RWPE1 (cell line): ENCODE data around the gene ST7.

Experiments
- CTCF ChIA-PET: fragments of 350-600 bp; sonication (Branson Sonifier 250); formaldehyde crosslinking; extraction: SDS; loops from one replicate; lab custom pipeline; 2021; lab: Yijun Ruan, JAX
- POLR2A ChIA-PET: fragments of 400-600 bp; formaldehyde crosslinking; extraction: SDS; loops from one replicate; lab custom pipeline; 2020; ENCODE audit warnings: antibody characterized with exemption; ENCODE audit not compliant: low non-redundant PET; lab: Yijun Ruan, JAX
- DNase-seq: peaks from one replicate; pipeline ENCODE4 v3.0.0; 2012; ENCODE audit warnings: low spot score
- H3K27ac ChIP-seq: fragments of 450-650 bp; 2 replicates; pipeline ENCODE4 v1.5.1; 2017
- TF ChIP-seq, protein P1 (sequence below): fragments of 450-650 bp; conservative IDR thresholded peaks from 2 replicates; pipeline ENCODE4 v1.5.1; 2017; ENCODE audit warnings: low read depth, mild to moderate bottlenecking

The ST7 gene

DNA sequence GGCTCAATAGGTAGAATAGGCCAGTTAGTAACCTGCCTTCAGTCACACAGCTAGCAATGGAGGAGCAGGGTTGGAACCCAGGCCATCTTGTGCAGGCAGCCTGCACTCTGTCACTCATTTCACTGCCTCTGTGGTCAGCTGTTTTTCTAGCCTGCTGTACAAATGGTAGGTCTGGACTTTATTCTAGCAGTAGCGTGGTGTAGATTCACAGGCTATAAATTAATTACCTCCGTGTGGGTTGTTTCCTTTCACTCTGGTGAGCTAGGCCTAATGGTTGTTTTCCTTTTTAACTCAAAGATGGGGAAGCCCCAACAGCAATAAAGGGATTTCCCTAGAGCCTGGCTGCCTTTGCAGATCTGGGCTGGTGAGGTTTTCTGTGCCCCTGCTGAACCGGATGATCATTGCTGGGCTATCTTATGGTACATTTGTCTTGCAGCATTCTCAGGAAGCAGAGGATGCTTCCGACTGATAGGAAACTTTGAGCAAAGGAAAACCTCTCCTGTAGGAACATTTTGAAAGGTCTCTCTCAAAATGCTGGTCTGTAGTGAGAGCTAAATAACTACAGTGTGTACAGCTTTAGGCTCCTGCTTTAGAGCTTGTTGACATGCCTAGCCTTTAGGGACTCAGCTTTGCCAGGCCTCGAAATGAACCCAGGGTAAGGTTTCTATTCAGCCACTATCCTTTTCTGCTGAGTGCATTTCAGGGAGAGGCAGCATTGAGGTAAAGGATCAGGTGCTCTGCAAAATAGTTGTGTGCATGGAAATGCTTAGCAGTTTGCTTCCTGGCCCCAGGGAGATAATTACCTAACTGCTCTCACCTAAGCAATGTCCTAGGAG is 157.4 kb downstream of the ST7 start:
- no peak for DNase-seq
- TF ChIP-seq, protein P1, sequence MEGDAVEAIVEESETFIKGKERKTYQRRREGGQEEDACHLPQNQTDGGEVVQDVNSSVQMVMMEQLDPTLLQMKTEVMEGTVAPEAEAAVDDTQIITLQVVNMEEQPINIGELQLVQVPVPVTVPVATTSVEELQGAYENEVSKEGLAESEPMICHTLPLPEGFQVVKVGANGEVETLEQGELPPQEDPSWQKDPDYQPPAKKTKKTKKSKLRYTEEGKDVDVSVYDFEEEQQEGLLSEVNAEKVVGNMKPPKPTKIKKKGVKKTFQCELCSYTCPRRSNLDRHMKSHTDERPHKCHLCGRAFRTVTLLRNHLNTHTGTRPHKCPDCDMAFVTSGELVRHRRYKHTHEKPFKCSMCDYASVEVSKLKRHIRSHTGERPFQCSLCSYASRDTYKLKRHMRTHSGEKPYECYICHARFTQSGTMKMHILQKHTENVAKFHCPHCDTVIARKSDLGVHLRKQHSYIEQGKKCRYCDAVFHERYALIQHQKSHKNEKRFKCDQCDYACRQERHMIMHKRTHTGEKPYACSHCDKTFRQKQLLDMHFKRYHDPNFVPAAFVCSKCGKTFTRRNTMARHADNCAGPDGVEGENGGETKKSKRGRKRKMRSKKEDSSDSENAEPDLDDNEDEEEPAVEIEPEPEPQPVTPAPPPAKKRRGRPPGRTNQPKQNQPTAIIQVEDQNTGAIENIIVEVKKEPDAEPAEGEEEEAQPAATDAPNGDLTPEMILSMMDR: no peak
- ChIA-PET POLR2A (no interaction called here), CTCF (interaction anchor here (2.0 kb wide), 1 partner anchor 9 kb away, joined by 5 read pairs; no protein-coding TSS in a partner anchor)
- H3K27ac ChIP-seq: no peak overlapping the region

DNA sequence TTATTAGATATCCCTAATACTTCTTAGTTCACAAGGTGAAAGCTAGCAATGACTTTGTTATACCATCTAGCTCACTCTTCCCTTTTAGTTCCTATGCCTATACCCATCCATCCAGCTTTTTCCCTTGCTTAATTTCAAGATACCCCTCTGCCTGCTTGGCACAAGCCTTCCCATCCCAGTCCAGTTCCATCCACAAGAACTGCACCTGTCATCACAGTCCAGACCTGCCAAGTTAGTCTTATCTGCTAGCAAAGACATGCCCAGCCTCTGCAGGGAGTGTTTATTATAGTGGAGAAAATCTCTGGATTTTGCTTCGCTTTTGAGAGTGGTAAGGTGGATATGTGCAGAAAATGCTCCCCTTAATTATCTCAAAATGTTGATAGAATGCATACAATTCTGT is 158.2 kb downstream of the ST7 start:
- no peak overlapping the region for H3K27ac ChIP-seq
- POLR2A ChIA-PET: no interaction called here
- TF ChIP-seq, protein P1: no peak
- no peak for DNase-seq
- CTCF ChIA-PET: interaction anchor here (2.0 kb wide), 1 partner anchor 9 kb away, joined by 5 read pairs; no protein-coding TSS in a partner anchor

DNA sequence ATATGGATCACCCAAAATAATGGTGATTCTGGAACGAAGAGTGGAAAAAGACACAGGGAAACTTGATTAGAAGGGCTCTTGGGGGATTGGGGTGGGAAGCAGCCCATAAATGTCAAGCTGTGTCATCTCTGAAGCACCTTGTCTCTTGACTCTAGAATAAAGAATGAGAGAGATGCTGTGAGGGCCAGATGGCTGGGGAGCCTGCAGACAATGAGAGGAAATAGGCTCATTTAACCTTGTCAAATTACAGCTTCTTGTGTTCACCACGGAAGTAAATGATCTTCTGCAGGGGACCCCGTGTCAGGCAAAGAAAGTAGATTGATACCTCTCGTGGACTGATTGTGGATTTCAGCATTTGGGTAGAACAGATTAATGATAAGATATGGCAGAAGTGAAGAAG is 159.3 kb downstream of the ST7 start:
- TF ChIP-seq, protein P1: no peak
- ChIA-PET POLR2A (no interaction called here), CTCF (no interaction called here)
- no peak overlapping the region for H3K27ac ChIP-seq
- DNase-seq: no peak

DNA sequence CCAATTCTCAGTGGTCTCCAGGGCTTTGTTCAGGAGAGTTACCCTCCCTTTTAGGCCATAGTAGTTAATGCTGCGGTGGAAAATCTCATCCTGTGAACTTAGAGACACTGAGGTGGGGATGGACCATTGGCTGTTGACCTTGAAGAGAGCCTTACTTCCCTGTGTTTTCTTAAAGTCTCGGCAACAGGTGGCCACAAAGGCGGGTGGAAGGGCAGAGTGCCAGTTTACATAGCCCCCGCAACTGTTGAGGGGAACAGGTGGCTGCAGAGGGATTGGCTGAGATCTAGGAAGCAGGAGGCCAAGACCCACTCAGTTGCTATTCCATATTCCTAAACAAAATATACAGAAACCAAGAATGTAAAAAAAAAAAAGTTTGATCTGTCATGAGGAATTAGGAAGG is 160.6 kb downstream of the ST7 start:
- H3K27ac ChIP-seq: no peak overlapping the region
- CTCF ChIA-PET: no interaction called here
- POLR2A ChIA-PET: no interaction called here
- DNase-seq: no peak
- TF ChIP-seq, protein P1: no peak

DNA sequence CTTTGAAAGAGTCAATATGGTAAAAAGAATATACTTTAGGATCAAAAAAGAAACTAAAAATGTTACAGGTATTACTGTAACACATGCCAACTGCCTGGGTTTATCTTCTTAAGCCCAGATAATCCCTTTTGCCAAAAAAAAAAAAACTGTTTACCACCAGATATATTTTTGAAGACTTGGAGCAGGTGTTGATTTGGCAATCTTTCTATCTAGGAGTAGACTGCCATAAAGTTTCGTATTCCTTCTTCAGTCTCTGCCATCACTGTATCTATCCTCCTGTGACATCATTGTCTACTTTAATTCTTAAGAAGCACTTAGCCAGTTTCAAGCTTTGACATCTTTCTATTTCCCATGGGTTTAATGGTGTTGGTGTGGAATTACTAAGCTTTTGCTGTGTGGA is 161.0 kb downstream of the ST7 start:
- POLR2A ChIA-PET: no interaction called here
- CTCF ChIA-PET: no interaction called here
- no peak overlapping the region for H3K27ac ChIP-seq
- TF ChIP-seq, protein P1: no peak
- DNase-seq: no peak

DNA sequence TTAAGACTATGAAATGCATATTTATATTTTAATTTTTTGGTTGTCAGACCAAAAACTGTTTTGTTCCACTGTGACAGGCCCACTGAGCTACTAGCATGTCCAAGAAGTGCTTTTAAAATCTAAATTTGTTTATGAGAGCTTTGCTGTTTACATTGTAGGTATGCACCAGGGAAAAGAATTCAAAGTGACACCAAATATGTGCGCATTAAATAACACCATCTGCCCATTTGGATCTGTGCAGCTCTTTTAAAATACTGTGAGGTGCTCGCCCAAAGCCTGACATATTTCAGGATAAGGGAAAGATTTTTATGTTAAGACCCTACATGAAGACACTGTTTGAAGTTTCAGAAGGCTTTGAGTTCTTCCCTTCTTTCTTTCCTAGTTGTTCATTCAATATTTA is 162.9 kb downstream of the ST7 start:
- TF ChIP-seq, protein P1: no peak
- POLR2A ChIA-PET: no interaction called here
- H3K27ac ChIP-seq: no peak overlapping the region
- CTCF ChIA-PET: interaction anchor here (1.1 kb wide), 1 partner anchor 160 kb away, joined by 4 read pairs; no protein-coding TSS in a partner anchor
- DNase-seq: no peak
